ENCODE measurements around the gene SP140L. TPM values are rescaled to one million over a fixed set of nuclear protein-coding genes. Genes with fewer than 3 reads are reported as not detected.
"Not testable (repeated sequence)": the region's sequence is repeated elsewhere in the genome, so short reads cannot be mapped to it uniquely, and the experiment has no call there.

SP140L gene
- total RNA-seq, 1 donor from 2014 or later = 2.7 TPM

GRCh38 chr2:230335864-230336506, 9.0 kb downstream of the SP140L start:
- TF ChIP-seq CTCF (conservative IDR thresholded peaks at IDR 0.05; ENCODE audit: low read depth, low read length) = no peak
- H3K4me3 ChIP-seq (ENCODE audit: low read depth, low read length) = no peak overlapping the region

GRCh38 chr2:230341936-230342528, 15.0 kb downstream of the SP140L start:
- not testable (repeated sequence) for DNase-seq (ENCODE audit: low read depth); H3K4me3 ChIP-seq (ENCODE audit: low read depth, low read length)

More at GRCh38 chr2:230335864-230336506, 9.0 kb downstream of the SP140L start:
- no peak for DNase-seq (ENCODE audit: low read depth)

GRCh38 chr2:230343041-230343624, 16.1 kb downstream of the SP140L start:
- H3K4me3 ChIP-seq (ENCODE audit: low read depth, low read length); DNase-seq (ENCODE audit: low read depth): not testable (repeated sequence)

- DNase-seq (ENCODE audit: low read depth) = no peak
- TF ChIP-seq CTCF (conservative IDR thresholded peaks at IDR 0.05; ENCODE audit: low read depth, low read length) = no peak
- no peak overlapping the region for H3K4me3 ChIP-seq (ENCODE audit: low read depth, low read length)
Measured at GRCh38 chr2:230343747-230344146, 16.8 kb downstream of the SP140L start.

GRCh38 chr2:230346465-230346864, 19.5 kb downstream of the SP140L start:
- TF ChIP-seq CTCF (conservative IDR thresholded peaks at IDR 0.05; ENCODE audit: low read depth, low read length) = no peak

GRCh38 chr2:230346921-230347533, 20.0 kb downstream of the SP140L start:
- no peak for TF ChIP-seq CTCF (conservative IDR thresholded peaks at IDR 0.05; ENCODE audit: low read depth, low read length)
- no peak overlapping the region for H3K4me3 ChIP-seq (ENCODE audit: low read depth, low read length)
- DNase-seq (ENCODE audit: low read depth) = no peak

More at GRCh38 chr2:230346465-230346864, 19.5 kb downstream of the SP140L start:
- DNase-seq (ENCODE audit: low read depth) = no peak
- H3K4me3 ChIP-seq (ENCODE audit: low read depth, low read length) = no peak overlapping the region

GRCh38 chr2:230347659-230348305, 20.8 kb downstream of the SP140L start:
- DNase-seq (ENCODE audit: low read depth) = no peak
- TF ChIP-seq CTCF (conservative IDR thresholded peaks at IDR 0.05; ENCODE audit: low read depth, low read length) = no peak
- no peak overlapping the region for H3K4me3 ChIP-seq (ENCODE audit: low read depth, low read length)

All from epithelial cell of proximal tubule (primary cell).